ENCODE results near the gene C1S. TPM values are rescaled to one million over a fixed set of nuclear protein-coding genes. Genes with fewer than 3 reads are reported as not detected.
"Not testable (repeated sequence)": the region's sequence is repeated elsewhere in the genome, so short reads cannot be mapped to it uniquely, and the experiment has no call there.

The C1S gene
- total RNA-seq, 3 donors from 2014 or later = 1.6 to 1.7 (median 1.6) TPM

- H3K9me3 Mint-ChIP-seq = no peaks in the 10 kb centered on the region
- H3K4me1 Mint-ChIP-seq (ENCODE audit: low read depth) = peaks cover 3% of the 10 kb centered on the region
- H3K27me3 Mint-ChIP-seq (ENCODE audit: low read depth) = peaks cover 2% of the 10 kb centered on the region
- no peak for DNase-seq
- H3K36me3 Mint-ChIP-seq (ENCODE audit: insufficient read depth) = no peaks in the 10 kb centered on the region
- no peak for ATAC-seq
- no peak overlapping the region for H3K4me3 Mint-ChIP-seq
Measured at GRCh38 chr12:7034464-7034863, 26.1 kb upstream of the C1S start.

- peaks cover 3% of the 10 kb centered on the region for H3K4me1 Mint-ChIP-seq (ENCODE audit: low read depth)
- H3K9me3 Mint-ChIP-seq = no peaks in the 10 kb centered on the region
- H3K4me3 Mint-ChIP-seq = no peak overlapping the region
- no peaks in the 10 kb centered on the region for H3K36me3 Mint-ChIP-seq (ENCODE audit: insufficient read depth)
- peaks cover under 1% of the 10 kb centered on the region for H3K27me3 Mint-ChIP-seq (ENCODE audit: low read depth)
- ATAC-seq = no peak
- DNase-seq = no peak
Measured at GRCh38 chr12:7035463-7035862, 25.1 kb upstream of the C1S start.

- not testable (repeated sequence) for H3K27me3 Mint-ChIP-seq (ENCODE audit: low read depth); H3K9me3 Mint-ChIP-seq; ATAC-seq; H3K4me1 Mint-ChIP-seq (ENCODE audit: low read depth); H3K36me3 Mint-ChIP-seq (ENCODE audit: insufficient read depth); DNase-seq; H3K4me3 Mint-ChIP-seq
Measured at GRCh38 chr12:7037411-7037810, 23.1 kb upstream of the C1S start.

GRCh38 chr12:7038591-7038990 is 21.9 kb upstream of the C1S start:
- DNase-seq (no peak), ATAC-seq (no peak)
- Mint-ChIP-seq H3K9me3 (no peaks in the 10 kb centered on the region), H3K36me3 (ENCODE audit: insufficient read depth) (no peaks in the 10 kb centered on the region), H3K4me3 (no peak overlapping the region), H3K27me3 (ENCODE audit: low read depth) (peaks cover 1% of the 10 kb centered on the region), H3K4me1 (ENCODE audit: low read depth) (peaks cover 3% of the 10 kb centered on the region)

- Mint-ChIP-seq H3K36me3 (ENCODE audit: insufficient read depth) (no peaks in the 10 kb centered on the region), H3K9me3 (no peaks in the 10 kb centered on the region), H3K27me3 (ENCODE audit: low read depth) (peaks cover 1% of the 10 kb centered on the region), H3K4me3 (no peak overlapping the region), H3K4me1 (ENCODE audit: low read depth) (peaks cover 3% of the 10 kb centered on the region)
- DNase-seq = no peak
- ATAC-seq = no peak
Measured at GRCh38 chr12:7039403-7039802, 21.1 kb upstream of the C1S start.

GRCh38 chr12:7042842-7043241 is 17.7 kb upstream of the C1S start:
- peaks cover 1% of the 10 kb centered on the region for H3K27me3 Mint-ChIP-seq (ENCODE audit: low read depth)
- no peaks in the 10 kb centered on the region for H3K36me3 Mint-ChIP-seq (ENCODE audit: insufficient read depth)
- DNase-seq (no peak), ATAC-seq (no peak)
- H3K4me3 Mint-ChIP-seq = no peak overlapping the region
- no peaks in the 10 kb centered on the region for H3K9me3 Mint-ChIP-seq
- peaks cover 13% of the 10 kb centered on the region for H3K4me1 Mint-ChIP-seq (ENCODE audit: low read depth)

- H3K9me3 Mint-ChIP-seq = no peaks in the 10 kb centered on the region
- peaks cover 13% of the 10 kb centered on the region for H3K4me1 Mint-ChIP-seq (ENCODE audit: low read depth)
- H3K27me3 Mint-ChIP-seq (ENCODE audit: low read depth) = no peaks in the 10 kb centered on the region
- no peak overlapping the region for H3K4me3 Mint-ChIP-seq
- no peak for ATAC-seq
- no peaks in the 10 kb centered on the region for H3K36me3 Mint-ChIP-seq (ENCODE audit: insufficient read depth)
- no peak for DNase-seq
Measured at GRCh38 chr12:7045913-7046312, 14.6 kb upstream of the C1S start.

- H3K4me3 Mint-ChIP-seq = no peak overlapping the region
- no peaks in the 10 kb centered on the region for H3K9me3 Mint-ChIP-seq
- no peak for DNase-seq
- H3K36me3 Mint-ChIP-seq (ENCODE audit: insufficient read depth) = no peaks in the 10 kb centered on the region
- no peak for ATAC-seq
- no peaks in the 10 kb centered on the region for H3K27me3 Mint-ChIP-seq (ENCODE audit: low read depth)
- peaks cover 13% of the 10 kb centered on the region for H3K4me1 Mint-ChIP-seq (ENCODE audit: low read depth)
Measured at GRCh38 chr12:7046383-7047105, 14.0 kb upstream of the C1S start.

- peaks cover 13% of the 10 kb centered on the region for H3K4me1 Mint-ChIP-seq (ENCODE audit: low read depth)
- H3K9me3 Mint-ChIP-seq = no peaks in the 10 kb centered on the region
- H3K4me3 Mint-ChIP-seq = no peak overlapping the region
- H3K27me3 Mint-ChIP-seq (ENCODE audit: low read depth) = peaks cover 2% of the 10 kb centered on the region
- H3K36me3 Mint-ChIP-seq (ENCODE audit: insufficient read depth) = no peaks in the 10 kb centered on the region
- DNase-seq (no peak), ATAC-seq (no peak)
Measured at GRCh38 chr12:7047306-7047705, 13.2 kb upstream of the C1S start.

GRCh38 chr12:7049445-7049951 is 11.0 kb upstream of the C1S start:
- DNase-seq; H3K27me3 Mint-ChIP-seq (ENCODE audit: low read depth); H3K4me3 Mint-ChIP-seq; H3K36me3 Mint-ChIP-seq (ENCODE audit: insufficient read depth); ATAC-seq; H3K9me3 Mint-ChIP-seq: not testable (repeated sequence)
- peaks cover 13% of the 10 kb centered on the region for H3K4me1 Mint-ChIP-seq (ENCODE audit: low read depth)

- H3K4me1 Mint-ChIP-seq (ENCODE audit: low read depth) = peaks cover 13% of the 10 kb centered on the region
- ATAC-seq; H3K36me3 Mint-ChIP-seq (ENCODE audit: insufficient read depth); H3K27me3 Mint-ChIP-seq (ENCODE audit: low read depth); DNase-seq; H3K9me3 Mint-ChIP-seq; H3K4me3 Mint-ChIP-seq: not testable (repeated sequence)
Measured at GRCh38 chr12:7049973-7050372, 10.5 kb upstream of the C1S start.

GRCh38 chr12:7054925-7055324 is 5.6 kb upstream of the C1S start:
- Mint-ChIP-seq H3K4me1 (ENCODE audit: low read depth) (no peaks in the 10 kb centered on the region), H3K4me3 (no peak overlapping the region), H3K36me3 (ENCODE audit: insufficient read depth) (no peaks in the 10 kb centered on the region), H3K27me3 (ENCODE audit: low read depth) (peaks cover 23% of the 10 kb centered on the region), H3K9me3 (no peaks in the 10 kb centered on the region)
- ATAC-seq = no peak
- no peak for DNase-seq

- H3K4me3 Mint-ChIP-seq; H3K9me3 Mint-ChIP-seq; ATAC-seq; H3K4me1 Mint-ChIP-seq (ENCODE audit: low read depth); DNase-seq; H3K36me3 Mint-ChIP-seq (ENCODE audit: insufficient read depth): not testable (repeated sequence)
- peaks cover 30% of the 10 kb centered on the region for H3K27me3 Mint-ChIP-seq (ENCODE audit: low read depth)
Measured at GRCh38 chr12:7055736-7056135, 4.8 kb upstream of the C1S start.

- peaks cover 32% of the 10 kb centered on the region for H3K27me3 Mint-ChIP-seq (ENCODE audit: low read depth)
- no peak overlapping the region for H3K4me3 Mint-ChIP-seq
- H3K9me3 Mint-ChIP-seq = no peaks in the 10 kb centered on the region
- ATAC-seq = no peak
- no peaks in the 10 kb centered on the region for H3K4me1 Mint-ChIP-seq (ENCODE audit: low read depth)
- no peak for DNase-seq
- H3K36me3 Mint-ChIP-seq (ENCODE audit: insufficient read depth) = no peaks in the 10 kb centered on the region
Measured at GRCh38 chr12:7058163-7058845, 2.2 kb upstream of the C1S start.

- Mint-ChIP-seq H3K4me1 (ENCODE audit: low read depth) (no peaks in the 10 kb centered on the region), H3K36me3 (ENCODE audit: insufficient read depth) (no peaks in the 10 kb centered on the region), H3K9me3 (no peaks in the 10 kb centered on the region), H3K4me3 (no peak overlapping the region), H3K27me3 (ENCODE audit: low read depth) (peaks cover 32% of the 10 kb centered on the region)
- ATAC-seq (no peak), DNase-seq (no peak)
Measured at GRCh38 chr12:7058850-7059395, 1.6 kb upstream of the C1S start.
